GM19240 (cell line): ENCODE measurements around the gene RAPGEF4.

Source experiments
- DNase-seq: peaks from one replicate; pipeline ENCODE4 v3.0.0; 2011; ENCODE audit warnings: low spot score; ENCODE audit not compliant: insufficient read length

RAPGEF4 gene

GRCh38 chr2:172901913-172902312 is 166.3 kb downstream of the RAPGEF4 start:
- no peak for DNase-seq

GRCh38 chr2:172904236-172904635 is 168.6 kb downstream of the RAPGEF4 start:
- no peak for DNase-seq

- no peak for DNase-seq
These were observed 170.5 kb downstream of the RAPGEF4 start for GRCh38 chr2:172905937-172906811.

GRCh38 chr2:172908275-172908674 is 172.6 kb downstream of the RAPGEF4 start:
- no peak for DNase-seq

GRCh38 chr2:172909454-172909853 is 173.8 kb downstream of the RAPGEF4 start:
- no peak for DNase-seq

- DNase-seq, result no peak
These were observed 176.6 kb downstream of the RAPGEF4 start for GRCh38 chr2:172912266-172912665.

GRCh38 chr2:172914341-172915008 is 178.8 kb downstream of the RAPGEF4 start:
- DNase-seq, result no peak

- DNase-seq, result no peak
These were observed 182.1 kb downstream of the RAPGEF4 start for GRCh38 chr2:172917716-172918115.

- no peak for DNase-seq
These were observed 184.1 kb downstream of the RAPGEF4 start for GRCh38 chr2:172919732-172920131.

- DNase-seq, result no peak
These were observed 186.0 kb downstream of the RAPGEF4 start for GRCh38 chr2:172921532-172922236.

GRCh38 chr2:172922306-172922705 is 186.7 kb downstream of the RAPGEF4 start:
- DNase-seq, result no peak

GRCh38 chr2:172922815-172923214 is 187.2 kb downstream of the RAPGEF4 start:
- no peak for DNase-seq

GRCh38 chr2:172924097-172924660 is 188.5 kb downstream of the RAPGEF4 start:
- DNase-seq, result no peak

GRCh38 chr2:172925600-172925999 is 190.0 kb downstream of the RAPGEF4 start:
- no peak for DNase-seq

- no peak for DNase-seq
These were observed 191.4 kb downstream of the RAPGEF4 start for GRCh38 chr2:172926785-172927640.

- DNase-seq, result no peak
These were observed 192.2 kb downstream of the RAPGEF4 start for GRCh38 chr2:172927641-172928357.

GRCh38 chr2:172928756-172929155 is 193.1 kb downstream of the RAPGEF4 start:
- DNase-seq, result no peak

- no peak for DNase-seq
These were observed 194.0 kb downstream of the RAPGEF4 start for GRCh38 chr2:172929644-172930043.

- DNase-seq, result no peak
These were observed 195.2 kb downstream of the RAPGEF4 start for GRCh38 chr2:172930871-172931255.

- no peak for DNase-seq
These were observed 195.7 kb downstream of the RAPGEF4 start for GRCh38 chr2:172931256-172931894.
